Endothelial cell of umbilical vein (primary cell): ENCODE data around the gene HRH2. TPM values are rescaled to one million over a fixed set of nuclear protein-coding genes. Genes with fewer than 3 reads are reported as not detected.

Experiments
- BruUV-seq: library from RNA; stranded (reverse); fragments of 400-500 nt; replicated peaks from 2 replicates; lab custom pipeline; 2021; lab: Mats Ljungman, UMichigan
- CTCF ChIA-PET: fragments of 300-600, 350-600 bp; sonication (Branson Sonifier 250); formaldehyde crosslinking; loops from one replicate; lab custom pipeline; 2021; ENCODE audit warnings: antibody characterized with exemption, inconsistent platforms; lab: Charles Lee
- POLR2A ChIA-PET: fragments of 300-600, 350-600 bp; sonication (Branson Sonifier 250); formaldehyde crosslinking; loops from one replicate; lab custom pipeline; 2021; ENCODE audit warnings: antibody characterized with exemption, inconsistent platforms; lab: Charles Lee
- DNase-seq: peaks from one replicate; pipeline ENCODE4 v3.0.0-alpha.2; 2011; ENCODE audit warnings: low read depth, low spot score
- FAIRE-seq: peaks from 2 replicates; lab custom pipeline; 2011; peaks lifted over from hg19 to GRCh38; lab: Jason Lieb, UNC
- H2AFZ ChIP-seq: 2 replicates; pipeline ENCODE4 v1.6.0; 2012; ENCODE audit warnings: low read depth, low read length, control low read depth, inconsistent platforms
- H3K27ac ChIP-seq: 2 replicates; pipeline ENCODE4 v1.5.1; 2011; ENCODE audit warnings: low read depth, mild to moderate bottlenecking, control low read depth, low read length, moderate library complexity; ENCODE audit not compliant: insufficient read depth
- H3K27me3 ChIP-seq, 2 experiments: 2 replicates each; pipeline versions ENCODE4 v1.6.0 to v1.6.1; 2011; ENCODE audit warnings: low read length in 2 of 2, mixed read lengths in 1 of 2; ENCODE audit not compliant: control insufficient read depth in 2 of 2, insufficient read depth in 2 of 2
- H3K36me3 ChIP-seq, 2 experiments: 2 replicates in 1 of 2; 3 replicates in 1 of 2; pipeline ENCODE4 v1.5.1; 2011; ENCODE audit warnings: low read length in 2 of 2, mild to moderate bottlenecking in 1 of 2, moderate library complexity in 1 of 2; ENCODE audit not compliant: control insufficient read depth in 2 of 2, insufficient read depth in 2 of 2; ENCODE audit errors: extremely low read depth in 1 of 2
- H3K4me1 ChIP-seq: 3 replicates; pipeline ENCODE4 v1.5.1; 2011; ENCODE audit warnings: mild to moderate bottlenecking, low read length; ENCODE audit not compliant: control insufficient read depth, insufficient read depth; ENCODE audit errors: extremely low read depth
- H3K4me2 ChIP-seq: 2 replicates; pipeline ENCODE4 v1.6.1; 2011; ENCODE audit warnings: low read length, control low read depth, mixed read lengths; ENCODE audit not compliant: insufficient read depth
- H3K4me3 ChIP-seq, 3 experiments: fragments of 200-600 bp in 1 of 3; sonication (generic), shearing (Covaris generic) in 1 of 3; replicated peaks in 1 of 3; 2 replicates each; pipeline ENCODE4 v1.5.1; 2011 to 2016; ENCODE audit warnings: control low read depth in 3 of 3, low read length in 3 of 3, mild to moderate bottlenecking in 2 of 3, inconsistent platforms in 1 of 3, low read depth in 1 of 3, moderate library complexity in 1 of 3; ENCODE audit not compliant: insufficient read depth in 1 of 3
- H3K79me2 ChIP-seq: 2 replicates; pipeline ENCODE4 v1.6.0; 2012; ENCODE audit warnings: low read length, inconsistent platforms; ENCODE audit not compliant: control insufficient read depth, insufficient read depth
- H3K9ac ChIP-seq: replicated peaks from 2 replicates; pipeline ENCODE3; 2011; ENCODE audit warnings: low read length, control low read depth; ENCODE audit not compliant: insufficient read depth; ENCODE audit errors: extremely low read depth
- H3K9me1 ChIP-seq: replicated peaks from 3 replicates; pipeline ENCODE4 v1.6.0; 2011; ENCODE audit warnings: mild to moderate bottlenecking, low read length; ENCODE audit not compliant: control insufficient read depth, insufficient read depth; ENCODE audit errors: extremely low read depth
- H3K9me3 ChIP-seq: replicated peaks from 2 replicates; pipeline ENCODE4 v1.5.1; 2012; ENCODE audit warnings: low read length, inconsistent platforms; ENCODE audit not compliant: control insufficient read depth, insufficient read depth
- H4K20me1 ChIP-seq: replicated peaks from 2 replicates; pipeline ENCODE3; 2011; ENCODE audit warnings: mild to moderate bottlenecking, low read length; ENCODE audit not compliant: control insufficient read depth, insufficient read depth; ENCODE audit errors: extremely low read depth
- CTCF ChIP-seq, 2 donors: IDR thresholded peaks; 1 replicate in 1 of 2; 2 replicates in 1 of 2; pipeline ENCODE4 v1.5.1; 2011; ENCODE audit warnings: low read length in 2 of 2, mild to moderate bottlenecking in 2 of 2, moderate library complexity in 2 of 2, control low read depth in 1 of 2, inconsistent platforms in 1 of 2, low read depth in 1 of 2; ENCODE audit not compliant: insufficient read depth in 1 of 2; ENCODE audit errors: extremely low read depth in 1 of 2
- EZH2 ChIP-seq: IDR thresholded peaks from 2 replicates; pipeline ENCODE4 v1.6.1; 2012; ENCODE audit warnings: borderline replicate concordance, low read depth, mild to moderate bottlenecking, moderate library complexity, low read length, inconsistent platforms; ENCODE audit not compliant: severe bottlenecking
- FOS ChIP-seq: IDR thresholded peaks from 2 replicates; pipeline ENCODE4 v1.6.1; 2011; ENCODE audit warnings: mild to moderate bottlenecking, low read length, moderate library complexity, borderline replicate concordance; ENCODE audit not compliant: insufficient read depth
- GATA2 ChIP-seq: IDR thresholded peaks from 2 replicates; pipeline ENCODE4 v1.7.0; 2011; ENCODE audit warnings: low read depth, mild to moderate bottlenecking, moderate library complexity, mixed read lengths, low read length; ENCODE audit not compliant: insufficient read length, insufficient read depth
- JUN ChIP-seq: IDR thresholded peaks from 2 replicates; pipeline ENCODE4 v1.6.1; 2011; ENCODE audit warnings: borderline replicate concordance, low read depth; ENCODE audit not compliant: insufficient read length, insufficient read depth
- MAX ChIP-seq: IDR thresholded peaks from 2 replicates; pipeline ENCODE4 v1.6.1; 2011; ENCODE audit not compliant: insufficient read depth, insufficient read length
- MYC ChIP-seq: IDR thresholded peaks from one replicate; pipeline ENCODE4 v1.6.1; 2011; ENCODE audit warnings: mild to moderate bottlenecking, low read depth, low read length
- POLR2A ChIP-seq: IDR thresholded peaks from 2 replicates; pipeline ENCODE4 v1.6.1; 2012; ENCODE audit warnings: low read depth, mild to moderate bottlenecking, control low read depth, low read length
- POLR2AphosphoS5 ChIP-seq: IDR thresholded peaks from 2 replicates; pipeline ENCODE4 v1.6.1; 2012; ENCODE audit warnings: low read depth, mild to moderate bottlenecking, control low read depth, low read length, moderate library complexity; ENCODE audit not compliant: insufficient read depth
- dilution Hi-C: fragments of 300-500 bp; cut with MboI; formaldehyde crosslinking; loops from one replicate; pipeline ENCODE4 v1.15.0; 2019; ENCODE audit warnings: low sequenced_read_pairs; ENCODE audit not compliant: extremely low pct_ligation_motif_present
- intact Hi-C: fragments of 100-400 bp; cut with micrococcal nuclease; formaldehyde crosslinking; loops from one replicate; pipeline ENCODE4 v1.10.0; 2022
- polyA plus RNA-seq, 4 experiments: library from polyadenylated mRNA; depleted of rRNA in 3 of 4; stranded (reverse) in 3 of 4; unstranded in 1 of 4; fragments of >200 nt; gene quantifications; 2 replicates each; pipeline versions ENCODE4 v1.2.1 to v1.2.3, GENCODE V29; 2011 to 2012; ENCODE audit warnings: missing spikeins in 1 of 4
- total RNA-seq: library from RNA; stranded (reverse); gene quantifications from 2 replicates; pipeline ENCODE4 v1.2.3, GENCODE V29; 2021

HRH2 gene
- total and polyA plus RNA-seq, 2 donors (not counting 3 experiments of a cell fraction or from before 2014, with no cell fraction given): not detected

GRCh38 chr5:175707751-175708375, 50.0 kb downstream of the HRH2 start:
- Histone ChIP-seq H4K20me1 (no peaks in the 10 kb centered on the region), H3K4me3 (no peak overlapping the region), H2AFZ (no peak overlapping the region), H3K27me3 (no peaks in the 10 kb centered on the region), H3K4me2 (no peak overlapping the region), H3K9me3 (no peaks in the 10 kb centered on the region), H3K9me1 (no peaks in the 10 kb centered on the region), H3K27ac (no peak overlapping the region), H3K4me1 (no peaks in the 10 kb centered on the region), H3K79me2 (no peaks in the 10 kb centered on the region), H3K9ac (no peak overlapping the region), H3K36me3 (no peaks in the 10 kb centered on the region)
- no TSS peak for BruUV-seq
- FAIRE-seq (no peak), DNase-seq (no peak)
- TF ChIP-seq POLR2AphosphoS5: no peak
- dilution Hi-C loops (no loop called here), intact Hi-C loops (no loop called here)
- ChIA-PET CTCF (no interaction called here), POLR2A (no interaction called here)

- Histone ChIP-seq H3K9me1 (no peaks in the 10 kb centered on the region), H3K4me1 (no peaks in the 10 kb centered on the region), H3K4me3 (no peak overlapping the region), H3K27me3 (no peaks in the 10 kb centered on the region), H3K9me3 (no peaks in the 10 kb centered on the region), H3K27ac (no peak overlapping the region), H3K9ac (no peak overlapping the region), H2AFZ (no peak overlapping the region), H4K20me1 (no peaks in the 10 kb centered on the region), H3K4me2 (no peak overlapping the region), H3K36me3 (no peaks in the 10 kb centered on the region), H3K79me2 (no peaks in the 10 kb centered on the region)
- FAIRE-seq (no peak), DNase-seq (no peak)
- dilution Hi-C loops: no loop called here
- TF ChIP-seq POLR2AphosphoS5: no peak
- no peak for TF ChIP-seq JUN
- no peak for TF ChIP-seq GATA2
- no peak for TF ChIP-seq MAX
- TF ChIP-seq MYC: no peak
- TF ChIP-seq CTCF (IDR thresholded peaks at IDR 0.05; ENCODE audit: extremely low read depth in 1 of 2, insufficient read depth in 1 of 2, low read depth in 1 of 2, low read length in 2 of 2): no peak
- no peak for TF ChIP-seq EZH2
- TF ChIP-seq FOS: no peak
- no peak for TF ChIP-seq POLR2A
- intact Hi-C loops: no loop called here
- no TSS peak for BruUV-seq
- ChIA-PET POLR2A (no interaction called here), CTCF (no interaction called here)
Measured at GRCh38 chr5:175709276-175709781, 51.5 kb downstream of the HRH2 start.
